GM19043 (cell line): Measurements from ENCODE around the gene VPS37B.
"Not testable (repeated sequence)": the region's sequence is repeated elsewhere in the genome, so short reads cannot be mapped to it uniquely, and the experiment has no call there.

Source experiments
- ATAC-seq: cut with Tn5 transposase; IDR thresholded peaks from one replicate; pipeline ENCODE4 v1.9.1; 2021; ENCODE audit warnings: low read depth; ENCODE audit not compliant: unreplicated experiment

The VPS37B gene

DNA sequence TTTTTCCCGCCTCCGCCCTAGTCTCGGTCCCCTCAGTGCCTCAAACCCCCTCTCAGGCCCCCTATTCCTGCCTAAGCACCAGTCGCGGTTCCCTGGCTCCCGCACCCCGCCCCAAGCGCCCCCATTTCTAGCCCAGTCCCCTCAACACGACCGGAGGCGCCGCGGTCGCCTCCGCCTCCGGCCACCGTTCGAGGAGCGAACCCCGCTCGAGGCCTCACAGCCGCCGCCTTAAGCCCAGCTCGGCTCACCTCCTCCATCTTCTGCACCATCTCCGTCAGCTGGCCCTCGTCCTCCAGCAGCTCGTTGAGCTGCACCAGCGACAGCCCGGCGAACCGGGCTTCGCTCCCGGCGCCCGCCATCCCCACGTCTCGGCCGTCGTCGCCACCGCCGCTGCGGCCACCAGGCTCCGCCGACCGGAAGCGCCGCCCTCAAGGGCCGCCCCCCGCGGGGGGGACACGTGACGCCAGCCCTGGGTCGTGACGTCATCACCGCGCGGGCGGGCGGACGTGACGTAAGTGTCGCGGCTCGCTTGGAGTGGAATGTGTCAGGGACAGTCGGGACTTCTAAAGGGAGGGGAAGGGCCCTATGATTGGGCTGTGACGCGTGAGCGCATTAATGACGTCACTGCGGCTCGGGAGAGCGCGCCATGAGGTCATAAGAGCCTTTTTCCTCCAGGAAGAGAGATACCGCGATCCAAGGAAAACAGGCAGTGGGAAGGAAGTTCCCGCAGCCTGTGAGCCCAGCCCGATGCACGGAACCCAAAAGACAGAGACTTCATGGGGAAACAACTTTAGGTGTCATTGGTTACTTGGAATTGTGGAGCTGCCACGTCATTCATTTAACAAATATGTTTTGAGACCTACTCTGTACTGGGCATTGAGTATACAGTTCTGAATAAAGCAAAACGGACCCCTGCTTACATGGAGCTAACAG, at the start of gene VPS37B:
Gene VPS37B, minus strand, starts transcription at position 421 of the 933 bp plus-strand sequence. Its CDS starts 62 bp downstream, at position 359.
- ATAC-seq = no peak

- no peak for ATAC-seq
Measured at GRCh38 chr12:122944605-122945592, 49.0 kb upstream of the VPS37B start.

DNA sequence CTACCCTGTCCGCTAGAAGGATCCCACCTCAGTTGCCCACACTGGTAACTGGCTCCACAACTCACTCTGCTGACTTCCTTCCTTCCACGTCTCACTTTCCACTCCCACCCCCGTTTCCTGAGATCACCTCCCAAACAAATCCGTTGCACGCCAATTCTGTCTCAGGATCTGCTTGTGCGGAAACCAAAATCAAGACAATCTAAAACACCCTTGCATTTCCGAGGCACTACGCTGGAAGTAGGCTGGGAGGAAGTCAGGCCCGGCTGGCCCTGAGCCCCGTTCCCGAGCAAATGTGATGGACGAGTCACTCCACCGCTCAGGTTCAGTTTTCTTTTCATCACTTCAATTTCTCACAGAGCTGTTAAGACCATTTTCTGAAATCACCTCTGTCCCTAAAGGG, 47.3 kb upstream of the VPS37B start:
- no peak for ATAC-seq

- no peak for ATAC-seq
Measured at GRCh38 chr12:122942637-122943036, 46.7 kb upstream of the VPS37B start.

DNA sequence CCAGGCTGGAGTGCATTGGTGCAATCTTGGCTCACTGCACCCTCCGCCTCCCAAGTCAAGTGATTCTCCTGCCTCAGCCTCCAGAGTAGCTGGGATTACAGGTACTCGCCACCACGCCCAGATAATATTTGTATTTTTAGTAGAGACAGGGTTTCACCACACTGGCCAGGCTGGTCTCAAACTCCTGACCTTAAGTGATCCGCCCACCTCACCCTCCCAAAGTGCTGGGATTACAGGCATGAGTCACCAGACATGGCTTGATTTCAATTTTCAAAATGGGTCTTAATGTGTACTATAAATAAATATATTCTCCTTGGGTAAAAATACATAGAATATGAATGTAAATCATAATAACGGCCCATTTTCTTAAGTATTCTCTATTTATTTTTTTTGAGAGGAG, 45.4 kb upstream of the VPS37B start:
- not testable (repeated sequence) for ATAC-seq

DNA sequence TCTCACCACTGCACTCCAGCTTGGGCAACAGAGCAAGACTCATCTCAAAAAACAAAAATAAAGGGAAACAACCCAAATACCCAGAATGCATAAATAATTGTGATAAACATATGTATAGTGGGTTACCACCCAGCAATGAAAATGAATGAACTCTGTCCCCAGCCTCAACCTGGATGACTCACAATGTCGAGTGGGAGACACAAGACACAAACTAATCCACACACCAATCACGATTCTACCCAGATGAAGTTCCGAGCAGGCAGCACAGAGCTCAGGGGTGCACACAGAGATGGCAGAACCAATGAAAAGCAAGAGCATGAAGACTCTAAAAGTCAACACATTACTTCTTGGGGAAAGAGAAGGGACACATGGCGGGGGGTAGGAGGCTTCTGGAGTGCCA, 43.2 kb upstream of the VPS37B start:
- ATAC-seq = no peak

DNA sequence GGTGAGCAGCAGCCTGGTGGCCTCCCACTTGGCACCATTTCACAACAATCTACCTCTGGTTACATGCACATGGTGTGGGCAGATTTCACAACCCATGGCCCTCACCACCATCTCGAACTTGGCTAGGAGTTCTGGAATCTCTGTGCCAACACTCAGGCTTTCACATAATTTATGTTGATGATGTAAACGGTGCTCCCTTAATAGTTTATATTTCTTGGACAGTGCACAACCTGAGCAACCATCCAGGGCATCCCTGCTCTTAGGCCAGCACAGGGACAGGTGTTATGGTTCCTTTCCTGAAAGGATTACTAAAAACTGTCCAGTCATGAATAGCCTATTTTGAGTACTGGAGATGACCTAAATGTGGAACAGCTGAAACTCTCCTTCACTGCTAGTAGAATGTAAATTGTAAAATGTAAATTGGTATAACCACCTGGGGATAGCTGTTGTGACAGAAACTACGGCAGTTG, 41.7 kb upstream of the VPS37B start:
- no peak for ATAC-seq

- ATAC-seq = no peak
Measured at GRCh38 chr12:122935318-122935717, 39.4 kb upstream of the VPS37B start.

- ATAC-seq = peak; percentile 56
Measured at GRCh38 chr12:122934722-122935121, 38.8 kb upstream of the VPS37B start.

DNA sequence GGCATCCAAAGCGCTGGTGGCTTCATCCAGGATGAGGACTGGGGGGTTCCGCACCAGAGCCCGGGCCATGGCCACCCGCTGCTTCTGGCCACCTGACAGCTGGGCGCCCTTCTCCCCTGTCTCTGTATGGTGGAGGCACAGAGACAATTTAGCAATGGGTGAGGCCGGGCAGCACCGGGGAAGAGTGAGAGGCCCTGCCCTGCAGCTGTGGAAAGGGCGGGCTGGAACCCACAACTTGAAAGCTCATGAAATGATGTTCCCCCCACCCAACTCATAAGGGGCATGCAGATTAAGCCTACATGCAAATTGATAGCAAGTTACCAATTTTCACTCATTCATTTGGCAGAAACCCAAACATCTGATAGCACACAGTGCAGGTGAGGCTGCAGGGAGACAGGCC, 36.3 kb upstream of the VPS37B start:
- no peak for ATAC-seq

DNA sequence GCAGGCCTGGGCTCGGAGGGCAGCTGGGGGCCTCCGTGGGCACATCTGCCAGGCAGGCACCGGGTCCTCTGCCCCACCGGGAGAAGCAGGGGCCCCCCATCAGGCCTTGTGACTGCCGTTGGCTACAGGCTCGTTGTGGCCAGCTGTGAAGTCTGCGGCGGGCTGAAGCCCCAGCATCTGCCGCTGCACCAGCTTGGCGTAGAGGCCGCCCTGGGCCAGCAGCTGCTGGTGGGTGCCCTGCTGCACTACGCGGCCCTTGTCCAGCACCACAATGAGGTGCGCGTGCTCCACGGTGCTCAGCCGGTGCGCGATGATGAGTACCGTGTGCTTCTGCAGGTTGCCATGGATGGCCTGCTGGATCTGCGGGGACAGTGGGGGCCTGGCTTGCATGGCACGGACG, 33.9 kb upstream of the VPS37B start:
- no peak for ATAC-seq

DNA sequence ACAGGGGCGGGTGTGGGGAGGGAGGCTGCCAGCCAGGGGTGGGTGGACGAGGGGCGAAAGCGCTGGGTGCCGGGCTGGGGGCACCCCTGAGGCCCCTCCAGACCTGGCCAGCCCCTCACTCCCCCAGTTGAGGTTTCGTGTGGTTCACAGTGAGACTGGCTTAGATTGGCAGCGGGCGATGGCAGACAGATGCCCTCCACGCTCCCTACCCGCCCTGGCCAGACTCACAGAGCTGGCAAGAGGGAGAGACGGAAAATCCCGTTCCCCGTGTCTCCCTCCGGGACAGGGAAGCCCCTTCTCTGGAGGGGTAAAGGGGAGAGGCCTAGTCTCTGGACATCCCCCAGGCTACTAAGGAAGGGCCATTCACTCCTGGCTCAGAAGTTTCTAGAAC, 33.2 kb upstream of the VPS37B start:
- no peak for ATAC-seq

- no peak for ATAC-seq
Measured at GRCh38 chr12:122928404-122929147, 32.7 kb upstream of the VPS37B start.

- ATAC-seq = no peak
Measured at GRCh38 chr12:122927756-122928403, 32.0 kb upstream of the VPS37B start.

GRCh38 chr12:122921917-122922316, 26.0 kb upstream of the VPS37B start:
- no peak for ATAC-seq

DNA sequence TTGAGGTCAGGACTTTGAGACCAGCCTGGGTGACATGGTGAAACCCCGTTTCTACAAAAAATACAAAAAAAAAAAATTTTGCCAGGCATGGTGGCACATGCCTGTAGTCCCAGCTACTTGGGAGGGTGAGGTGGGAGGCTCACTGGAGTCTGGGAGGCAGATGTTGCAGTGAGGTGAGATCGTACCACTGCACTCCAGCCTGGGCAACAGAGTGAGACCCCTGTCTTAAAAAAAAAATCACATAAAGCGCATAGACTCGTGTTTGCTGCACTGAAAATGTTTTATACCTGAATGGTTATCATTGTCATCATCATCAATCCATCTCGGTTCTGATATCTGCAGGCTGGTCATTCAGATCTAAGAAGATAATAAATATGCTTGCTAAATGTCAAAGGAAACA, 24.8 kb upstream of the VPS37B start:
- no peak for ATAC-seq

- no peak for ATAC-seq
Measured at GRCh38 chr12:122918827-122919226, 22.9 kb upstream of the VPS37B start.

DNA sequence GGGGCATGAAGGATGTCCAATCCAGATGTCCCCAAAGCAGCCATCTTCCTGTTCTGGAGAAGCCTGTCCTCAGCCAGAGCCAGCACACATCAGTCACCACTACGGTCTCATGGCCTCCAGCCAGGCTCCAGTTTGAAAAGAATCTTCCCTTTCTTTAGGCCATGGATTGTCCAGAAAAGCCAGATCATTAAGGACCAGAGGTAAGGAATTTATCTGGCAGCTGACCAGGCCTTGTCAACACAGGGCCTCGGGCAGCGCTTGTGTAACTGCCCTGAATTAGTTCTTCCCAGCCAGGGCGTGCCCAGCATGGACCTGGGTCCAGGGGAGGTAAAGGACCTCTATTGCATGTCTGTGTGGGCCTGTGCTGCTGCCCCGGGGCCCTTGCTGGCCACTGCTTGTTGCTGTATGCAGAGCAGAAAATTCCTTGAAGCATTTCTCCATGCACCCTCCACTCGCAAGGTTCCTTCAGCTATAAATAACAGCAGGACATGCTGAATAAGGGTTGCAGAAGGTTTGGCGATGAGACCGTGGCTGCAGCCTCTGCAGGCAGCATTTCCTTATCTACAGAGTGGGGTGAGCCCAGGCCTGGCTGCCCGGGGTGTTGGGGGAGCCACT, 21.7 kb upstream of the VPS37B start:
- no peak for ATAC-seq
